ENCODE results near the gene RETREG3.
A peak's percentile ranks its signal among the peaks of the same experiment; 100 is the strongest.
"Not testable (repeated sequence)": the region's sequence is repeated elsewhere in the genome, so short reads cannot be mapped to it uniquely, and the experiment has no call there.

Gene RETREG3

GRCh38 chr17:42555961-42556617 lies 53.1 kb downstream of the RETREG3 start:
- not testable (repeated sequence) for H3K9me3 Mint-ChIP-seq, H3K4me3 Mint-ChIP-seq, DNase-seq, H3K27ac Mint-ChIP-seq, H3K27me3 Mint-ChIP-seq
- peaks cover 23% of the 10 kb centered on the region for H3K4me1 Mint-ChIP-seq (ENCODE audit: low read depth)
- peaks cover 16% of the 10 kb centered on the region for H3K36me3 Mint-ChIP-seq (ENCODE audit: low read depth)

GRCh38 chr17:42555122-42555622 lies 54.0 kb downstream of the RETREG3 start:
- H3K4me3 Mint-ChIP-seq, result peak overlapping the region; percentile 89
- H3K4me1 Mint-ChIP-seq (ENCODE audit: low read depth), result peaks cover 24% of the 10 kb centered on the region
- H3K27ac Mint-ChIP-seq, result peak overlapping the region; percentile 93
- no peak for DNase-seq
- no peaks in the 10 kb centered on the region for H3K27me3 Mint-ChIP-seq
- peaks cover 16% of the 10 kb centered on the region for H3K36me3 Mint-ChIP-seq (ENCODE audit: low read depth)
- no peaks in the 10 kb centered on the region for H3K9me3 Mint-ChIP-seq

DNA sequence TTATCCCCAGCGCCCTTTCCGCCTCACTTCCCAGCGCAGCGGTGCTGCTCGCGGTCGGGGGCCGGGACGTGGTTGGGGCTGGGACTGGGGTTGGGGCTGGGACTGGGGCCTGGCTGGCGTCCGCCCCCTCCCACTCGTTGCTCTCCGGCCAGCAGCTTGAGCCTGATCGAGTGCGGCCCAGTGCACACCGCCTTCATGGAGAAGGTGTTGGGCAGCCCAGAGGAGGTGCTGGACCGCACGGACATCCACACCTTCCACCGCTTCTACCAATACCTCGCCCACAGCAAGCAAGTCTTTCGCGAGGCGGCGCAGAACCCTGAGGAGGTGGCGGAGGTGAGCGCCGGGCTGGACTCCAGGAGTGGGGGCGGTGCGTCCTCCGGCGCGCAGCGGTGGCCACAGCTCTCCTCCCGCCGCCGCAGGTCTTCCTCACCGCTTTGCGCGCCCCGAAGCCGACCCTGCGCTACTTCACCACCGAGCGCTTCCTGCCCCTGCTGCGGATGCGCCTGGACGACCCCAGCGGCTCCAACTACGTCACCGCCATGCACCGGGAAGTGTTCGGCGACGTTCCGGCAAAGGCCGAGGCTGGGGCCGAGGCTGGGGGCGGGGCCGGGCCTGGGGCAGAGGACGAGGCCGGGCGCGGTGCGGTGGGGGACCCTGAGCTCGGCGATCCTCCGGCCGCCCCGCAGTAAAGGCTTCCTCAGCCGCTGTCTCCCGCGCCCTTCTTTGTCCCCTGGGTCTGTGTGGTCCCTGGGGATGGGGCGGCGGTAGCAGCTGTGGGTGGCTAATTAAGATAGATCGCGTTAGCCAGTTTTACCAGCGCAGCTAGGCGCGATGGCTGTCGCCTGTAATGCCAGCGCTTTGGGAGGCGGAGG lies 54.7 kb downstream of the RETREG3 start:
- peak; percentile 85 for DNase-seq
- Mint-ChIP-seq H3K4me3 (peak overlapping the region; percentile 89), H3K27ac (peak overlapping the region; percentile 93), H3K27me3 (no peaks in the 10 kb centered on the region), H3K4me1 (ENCODE audit: low read depth) (peaks cover 24% of the 10 kb centered on the region), H3K9me3 (no peaks in the 10 kb centered on the region), H3K36me3 (ENCODE audit: low read depth) (peaks cover 16% of the 10 kb centered on the region)

DNA sequence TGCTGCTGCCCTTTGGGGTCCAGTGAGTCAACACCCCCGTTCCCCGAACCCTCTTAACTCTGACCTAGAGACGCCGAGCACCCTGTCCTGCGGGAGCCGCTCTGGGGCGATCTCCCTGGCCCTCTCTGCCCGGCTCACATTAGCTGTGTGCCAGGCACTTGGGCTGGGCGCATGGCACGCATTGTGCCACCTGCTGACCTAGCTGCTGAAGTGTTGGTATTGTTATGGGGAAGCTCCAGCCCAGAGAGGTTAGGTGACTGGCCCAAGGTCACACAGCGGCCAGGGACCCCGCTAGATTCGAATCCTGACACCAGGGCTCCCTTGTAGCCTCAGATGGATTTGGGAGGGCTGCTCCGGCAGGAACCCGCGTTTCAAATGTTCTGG lies 55.3 kb downstream of the RETREG3 start:
- peak overlapping the region; percentile 93 for H3K27ac Mint-ChIP-seq
- peak overlapping the region; percentile 89 for H3K4me3 Mint-ChIP-seq
- peaks cover 29% of the 10 kb centered on the region for H3K4me1 Mint-ChIP-seq (ENCODE audit: low read depth)
- H3K27me3 Mint-ChIP-seq, result no peaks in the 10 kb centered on the region
- peak; percentile 53 for DNase-seq
- H3K9me3 Mint-ChIP-seq, result no peaks in the 10 kb centered on the region
- peaks cover 16% of the 10 kb centered on the region for H3K36me3 Mint-ChIP-seq (ENCODE audit: low read depth)

DNA sequence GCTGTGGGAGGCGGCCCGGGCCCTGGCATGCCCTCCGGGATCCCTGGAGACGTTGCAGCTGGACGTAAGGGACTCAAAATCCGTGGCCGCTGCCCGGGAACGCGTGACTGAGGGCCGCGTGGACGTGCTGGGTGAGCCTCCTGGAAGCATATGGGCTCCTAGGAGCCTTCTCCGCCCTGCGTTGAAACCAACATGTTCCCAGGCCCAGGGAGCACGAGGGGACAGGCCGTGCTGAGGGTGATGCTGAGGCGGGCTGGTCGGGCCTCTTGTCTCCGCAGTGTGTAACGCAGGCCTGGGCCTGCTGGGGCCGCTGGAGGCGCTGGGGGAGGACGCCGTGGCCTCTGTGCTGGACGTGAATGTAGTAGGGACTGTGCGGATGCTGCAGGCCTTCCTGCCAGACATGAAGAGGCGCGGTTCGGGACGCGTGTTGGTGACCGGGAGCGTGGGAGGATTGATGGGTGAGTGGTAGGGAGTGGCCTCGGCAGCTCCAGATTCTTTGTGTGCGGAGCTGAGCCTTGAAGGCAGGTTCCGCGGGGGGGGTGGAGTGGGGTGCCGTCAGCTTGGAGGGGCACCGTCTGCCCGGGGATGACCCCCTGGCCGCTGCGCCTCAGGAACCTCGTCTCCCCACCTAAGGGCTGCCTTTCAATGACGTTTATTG lies 55.9 kb downstream of the RETREG3 start:
- Mint-ChIP-seq H3K4me1 (ENCODE audit: low read depth) (peaks cover 33% of the 10 kb centered on the region), H3K27me3 (no peaks in the 10 kb centered on the region), H3K36me3 (ENCODE audit: low read depth) (peaks cover 16% of the 10 kb centered on the region), H3K27ac (peak overlapping the region; percentile 93), H3K4me3 (peak overlapping the region; percentile 89), H3K9me3 (no peaks in the 10 kb centered on the region)
- no peak for DNase-seq

GRCh38 chr17:42552736-42553135 lies 56.4 kb downstream of the RETREG3 start, which contains the start of gene HSD17B1:
Gene HSD17B1 (plus strand): TSS chr17:42552923. CDS start chr17:42552934, 11 bp downstream.
- not testable (repeated sequence) for H3K9me3 Mint-ChIP-seq, DNase-seq, H3K27me3 Mint-ChIP-seq
- H3K36me3 Mint-ChIP-seq (ENCODE audit: low read depth), result peaks cover 16% of the 10 kb centered on the region
- H3K4me3 Mint-ChIP-seq, result peak within 1 kb of the TSS; percentile 89
- H3K27ac Mint-ChIP-seq, result peak within 1 kb of the TSS; percentile 93
- H3K4me1 Mint-ChIP-seq (ENCODE audit: low read depth), result peaks cover 34% of the 10 kb centered on the region

DNA sequence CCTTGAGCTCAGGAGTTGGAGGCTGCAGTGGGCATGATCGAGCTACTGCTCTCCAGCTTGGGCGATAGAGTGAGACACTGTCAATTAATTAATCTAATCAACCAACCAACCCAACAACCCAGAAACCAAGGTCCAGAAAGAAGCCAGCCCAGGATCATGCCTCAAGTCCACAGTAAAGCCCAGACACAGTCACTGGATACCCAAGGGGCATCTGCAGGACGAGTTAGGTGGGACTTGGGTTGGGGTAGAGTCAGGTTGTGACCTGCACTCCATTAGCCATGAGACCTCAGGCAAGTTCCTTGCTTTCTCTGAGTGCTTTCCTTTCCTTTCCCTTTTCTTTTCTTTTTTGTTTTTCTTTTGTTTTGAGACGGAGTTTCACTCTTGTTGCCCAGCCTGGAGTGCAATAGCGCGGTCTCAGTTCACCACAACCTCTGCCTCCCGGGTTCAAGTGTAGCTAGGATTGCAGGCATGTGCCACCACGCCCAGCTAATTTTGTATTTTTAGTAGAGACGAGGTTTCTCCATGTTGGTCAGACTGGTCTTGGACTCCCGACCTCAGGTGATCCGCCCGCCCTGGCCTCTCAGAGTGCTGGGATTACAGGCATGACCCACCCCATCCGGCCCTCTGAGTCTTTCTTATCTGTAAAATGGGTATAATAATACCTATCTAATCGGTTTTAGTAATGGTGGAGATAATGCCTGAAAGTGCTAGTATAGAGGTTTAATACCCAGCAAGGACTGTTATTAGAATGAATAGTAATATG lies 60.0 kb downstream of the RETREG3 start:
- Mint-ChIP-seq H3K9me3 (no peaks in the 10 kb centered on the region), H3K27me3 (no peaks in the 10 kb centered on the region), H3K36me3 (ENCODE audit: low read depth) (peaks cover 18% of the 10 kb centered on the region), H3K4me3 (peak overlapping the region; percentile 6), H3K4me1 (ENCODE audit: low read depth) (peaks cover 25% of the 10 kb centered on the region), H3K27ac (no peak overlapping the region)
- DNase-seq, result no peak

DNA sequence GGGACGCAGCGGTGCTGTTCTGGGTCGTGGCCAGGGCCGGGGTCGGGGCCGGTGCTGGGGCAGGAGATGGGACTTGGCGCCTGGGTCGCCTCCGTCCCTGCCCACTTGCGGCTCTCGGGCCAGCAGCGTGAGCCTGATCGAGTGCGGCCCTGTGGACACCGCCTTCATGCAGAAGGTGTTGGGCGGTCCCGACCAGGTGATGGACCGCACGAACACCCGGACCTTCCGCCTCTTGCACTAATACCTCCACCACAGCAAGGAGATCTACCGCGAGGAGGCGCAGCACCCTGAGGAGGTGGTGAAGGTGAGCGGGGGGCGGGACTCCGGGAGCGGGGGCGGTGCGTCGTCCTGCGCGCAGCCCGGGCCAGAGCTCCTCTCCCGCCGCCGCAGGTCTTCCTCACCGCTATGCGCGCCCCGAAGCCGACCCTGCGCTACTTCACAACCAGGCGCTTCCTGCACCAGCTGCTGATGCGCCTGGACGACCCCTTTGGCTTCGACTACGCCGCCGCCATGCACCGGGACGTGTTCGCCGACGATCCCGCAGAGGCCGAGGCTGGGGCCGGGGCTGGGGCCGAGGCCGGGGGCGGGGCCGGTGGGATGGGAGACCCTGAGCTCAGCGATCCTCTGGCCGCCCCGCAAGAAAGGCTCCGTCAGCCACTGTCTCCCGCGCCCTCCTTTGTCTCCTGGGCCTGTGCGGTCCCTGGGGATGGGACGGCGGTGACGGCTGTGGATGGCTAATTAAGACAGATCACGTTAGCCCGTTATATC lies 60.9 kb downstream of the RETREG3 start:
- Mint-ChIP-seq H3K27me3 (no peaks in the 10 kb centered on the region), H3K4me1 (ENCODE audit: low read depth) (peaks cover 19% of the 10 kb centered on the region), H3K4me3 (peak overlapping the region; percentile 49), H3K27ac (no peak overlapping the region), H3K9me3 (no peaks in the 10 kb centered on the region), H3K36me3 (ENCODE audit: low read depth) (peaks cover 19% of the 10 kb centered on the region)
- peak; percentile 85 for DNase-seq

GRCh38 chr17:42547698-42548069 lies 61.5 kb downstream of the RETREG3 start:
- no peaks in the 10 kb centered on the region for H3K9me3 Mint-ChIP-seq
- H3K4me3 Mint-ChIP-seq, result no peak overlapping the region
- H3K4me1 Mint-ChIP-seq (ENCODE audit: low read depth), result peaks cover 17% of the 10 kb centered on the region
- DNase-seq, result no peak
- H3K27ac Mint-ChIP-seq, result no peak overlapping the region
- no peaks in the 10 kb centered on the region for H3K27me3 Mint-ChIP-seq
- H3K36me3 Mint-ChIP-seq (ENCODE audit: low read depth), result peaks cover 22% of the 10 kb centered on the region

- Mint-ChIP-seq H3K4me3 (no peak overlapping the region), H3K27ac (no peak overlapping the region), H3K27me3 (no peaks in the 10 kb centered on the region), H3K9me3 (no peaks in the 10 kb centered on the region), H3K4me1 (ENCODE audit: low read depth) (peaks cover 15% of the 10 kb centered on the region), H3K36me3 (ENCODE audit: low read depth) (peaks cover 22% of the 10 kb centered on the region)
- no peak for DNase-seq
Measured at GRCh38 chr17:42547001-42547461, 62.1 kb downstream of the RETREG3 start.

DNA sequence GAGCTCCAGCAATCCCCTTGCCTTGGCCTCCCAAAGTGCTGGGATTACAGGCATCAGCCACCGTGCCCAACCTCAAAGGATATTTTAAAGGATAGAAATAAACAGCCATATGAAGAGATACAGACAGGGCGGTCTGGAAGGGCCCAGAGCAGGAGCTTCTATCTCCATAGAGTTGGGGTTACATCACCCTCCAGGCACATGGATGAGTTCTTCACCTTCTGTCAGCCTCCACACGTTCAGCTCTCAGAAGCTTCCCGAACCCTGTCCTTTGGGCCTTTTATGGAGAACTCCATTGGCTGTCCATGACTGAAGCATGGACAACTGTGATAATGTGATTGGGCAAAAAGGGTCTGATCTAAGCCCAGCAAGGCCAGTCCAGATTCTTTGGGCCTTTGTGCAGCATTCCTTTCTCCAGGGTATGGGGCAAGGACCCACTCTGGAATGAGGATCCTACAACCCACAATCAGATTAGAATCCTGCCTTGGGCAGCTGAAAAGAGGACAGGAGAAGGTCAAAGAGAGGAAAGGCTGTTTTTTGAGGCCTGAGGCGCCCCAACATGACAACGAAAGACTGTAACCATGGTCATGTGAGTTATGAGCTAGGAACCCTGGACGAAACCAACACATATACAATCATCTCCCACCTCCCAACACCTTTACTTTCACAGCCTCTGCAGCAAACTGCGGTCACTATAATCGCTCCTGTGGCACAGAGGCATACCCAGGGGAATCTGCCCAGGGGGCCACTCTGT lies 63.2 kb downstream of the RETREG3 start:
- H3K27me3 Mint-ChIP-seq, H3K27ac Mint-ChIP-seq, H3K4me3 Mint-ChIP-seq, DNase-seq, H3K9me3 Mint-ChIP-seq: not testable (repeated sequence)
- H3K36me3 Mint-ChIP-seq (ENCODE audit: low read depth), result peaks cover 25% of the 10 kb centered on the region
- peaks cover 21% of the 10 kb centered on the region for H3K4me1 Mint-ChIP-seq (ENCODE audit: low read depth)

DNA sequence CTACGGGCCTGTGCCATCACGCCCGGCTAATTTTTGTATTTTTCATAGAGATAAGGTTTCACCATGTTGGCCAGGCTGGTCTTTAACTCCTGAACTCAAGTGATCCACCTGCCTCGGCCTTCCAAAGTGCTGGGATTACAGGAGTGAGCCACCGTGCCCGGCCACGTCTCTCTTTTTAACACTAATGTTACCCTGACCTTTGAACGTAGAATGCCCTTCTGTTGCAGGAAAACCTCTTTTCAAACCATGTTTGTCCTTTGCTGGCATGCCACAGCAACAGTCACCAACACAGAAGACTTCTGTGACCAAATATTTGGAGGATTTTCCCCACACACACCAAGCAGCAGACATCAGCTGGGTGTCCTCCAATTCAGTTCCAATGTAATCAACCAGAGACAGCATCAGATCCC lies 64.3 kb downstream of the RETREG3 start:
- Mint-ChIP-seq H3K27ac (no peak overlapping the region), H3K4me3 (no peak overlapping the region), H3K27me3 (no peaks in the 10 kb centered on the region), H3K36me3 (ENCODE audit: low read depth) (peaks cover 32% of the 10 kb centered on the region), H3K4me1 (ENCODE audit: low read depth) (peaks cover 24% of the 10 kb centered on the region), H3K9me3 (no peaks in the 10 kb centered on the region)
- no peak for DNase-seq

All from activated T-cell treated with anti-CD3 and anti-CD28 coated beads, Interleukin-2, amount 50 U/mL, for 24 hours (primary cell).